HG03039 (cell line): Measurements from ENCODE around the gene ZKSCAN5.
"Not testable (repeated sequence)": the region's sequence is repeated elsewhere in the genome, so short reads cannot be mapped to it uniquely, and the experiment has no call there.

Experiments
- ATAC-seq: cut with Tn5 transposase; IDR thresholded peaks from one replicate; pipeline ENCODE4 v1.9.1; 2021; ENCODE audit warnings: mild to moderate bottlenecking, moderate library complexity; ENCODE audit not compliant: unreplicated experiment

The ZKSCAN5 gene

GRCh38 chr7:99580778-99581332 lies 76.4 kb downstream of the ZKSCAN5 start:
- not testable (repeated sequence) for ATAC-seq
